Activated CD4-positive, alpha-beta T cell treated with anti-CD3 and anti-CD28 coated beads for 24 hours (primary cell): Measurements from ENCODE around the gene RNF11.
"Not testable (repeated sequence)": the region's sequence is repeated elsewhere in the genome, so short reads cannot be mapped to it uniquely, and the experiment has no call there.

Experiments
- DNase-seq, 2 donors: peaks; one replicate each; pipeline ENCODE4 v3.0.0-alpha.2; 2020; ENCODE audit warnings: low read depth in 2 of 2

Gene RNF11

GRCh38 chr1:51235673-51236530 is at the start of gene RNF11:
Gene RNF11 (plus strand): TSS chr1:51236273. CDS start chr1:51236757, 484 bp downstream.
- DNase-seq = peak; percentile 83 to 88

- DNase-seq = no peak
These were observed 47.8 kb upstream of the RNF11 start for GRCh38 chr1:51188230-51188629.

- peak; percentile 9 to 37 for DNase-seq
These were observed 46.5 kb upstream of the RNF11 start for GRCh38 chr1:51189421-51190073.

GRCh38 chr1:51190961-51191360 is 45.1 kb upstream of the RNF11 start:
- DNase-seq = no peak

GRCh38 chr1:51192213-51192843 is 43.7 kb upstream of the RNF11 start:
- DNase-seq = peak; percentile 50

GRCh38 chr1:51193564-51193963 is 42.5 kb upstream of the RNF11 start:
- no peak for DNase-seq

- DNase-seq = no peak
These were observed 32.8 kb upstream of the RNF11 start for GRCh38 chr1:51203121-51203873.

GRCh38 chr1:51203874-51204245 is 32.2 kb upstream of the RNF11 start:
- no peak for DNase-seq

GRCh38 chr1:51210055-51210454 is 26.0 kb upstream of the RNF11 start:
- DNase-seq = no peak

GRCh38 chr1:51210676-51211075 is 25.4 kb upstream of the RNF11 start:
- DNase-seq = no peak

- DNase-seq = no peak
These were observed 21.4 kb upstream of the RNF11 start for GRCh38 chr1:51214615-51215131.

GRCh38 chr1:51215169-51215568 is 20.9 kb upstream of the RNF11 start:
- DNase-seq = no peak

- DNase-seq = no peak
These were observed 19.4 kb upstream of the RNF11 start for GRCh38 chr1:51216631-51217030.

GRCh38 chr1:51217101-51217500 is 19.0 kb upstream of the RNF11 start:
- no peak for DNase-seq

- DNase-seq = no peak
These were observed 17.5 kb upstream of the RNF11 start for GRCh38 chr1:51218570-51218969.

GRCh38 chr1:51219022-51219421 is 17.1 kb upstream of the RNF11 start:
- no peak for DNase-seq

GRCh38 chr1:51221529-51221928 is 14.5 kb upstream of the RNF11 start:
- DNase-seq = not testable (repeated sequence)

GRCh38 chr1:51222136-51222787 is 13.8 kb upstream of the RNF11 start:
- no peak for DNase-seq

GRCh38 chr1:51222809-51223208 is 13.3 kb upstream of the RNF11 start:
- no peak for DNase-seq

GRCh38 chr1:51224255-51224654 is 11.8 kb upstream of the RNF11 start:
- no peak for DNase-seq
